Activated CD8-positive, alpha-beta T cell treated with anti-CD3 and anti-CD28 coated beads for 36 hours (primary cell): ENCODE measurements around the gene ZNF76. TPM values are rescaled to one million over a fixed set of nuclear protein-coding genes. Genes with fewer than 3 reads are reported as not detected.

Source experiments
- ATAC-seq: fragments of 200-7000 bp; cut with Tn5 transposase; one replicate; pipeline ENCODE4 v1.10.0; 2021; ENCODE audit warnings: mild to moderate bottlenecking, moderate library complexity
- CTCF ChIA-PET: fragments of 350-600 bp; sonication (Branson Sonifier 250); formaldehyde crosslinking; loops from one replicate; lab custom pipeline; 2021; ENCODE audit warnings: antibody characterized with exemption; lab: Charles Lee
- POLR2A ChIA-PET: fragments of 350-600 bp; sonication (Branson Sonifier 250); formaldehyde crosslinking; loops from one replicate; lab custom pipeline; 2021; ENCODE audit warnings: antibody characterized with exemption; lab: Charles Lee
- DNase-seq: peaks from one replicate; pipeline ENCODE4 v3.0.0-alpha.2; 2020
- H3K27ac Mint-ChIP-seq: one replicate; pipeline ENCODE4 v1.8.0; 2021; ENCODE audit warnings: mild to moderate bottlenecking, mixed read lengths
- H3K27me3 Mint-ChIP-seq: one replicate; pipeline ENCODE4 v1.8.0; 2021; ENCODE audit warnings: mixed read lengths
- H3K36me3 Mint-ChIP-seq: one replicate; pipeline ENCODE4 v1.8.0; 2021; ENCODE audit warnings: low read depth, mixed read lengths
- H3K4me1 Mint-ChIP-seq: one replicate; pipeline ENCODE4 v1.8.0; 2021; ENCODE audit warnings: low read depth, mixed read lengths
- H3K4me3 Mint-ChIP-seq: one replicate; pipeline ENCODE4 v1.8.0; 2021; ENCODE audit warnings: mild to moderate bottlenecking, moderate library complexity, mixed read lengths
- H3K9me3 Mint-ChIP-seq: one replicate; pipeline ENCODE4 v1.8.0; 2021; ENCODE audit warnings: mixed read lengths
- intact Hi-C: fragments of 100-400 bp; cut with micrococcal nuclease; formaldehyde crosslinking; loops from one replicate; pipeline ENCODE4 v1.10.0; 2022
- total RNA-seq, 2 experiments: library from RNA; stranded (reverse); gene quantifications; one replicate each; pipeline ENCODE4 v1.2.3, GENCODE V29; 2021
- TF ChIP-seq, protein P1 (sequence below): fragments of 200-600 bp; IDR thresholded peaks from one replicate; pipeline ENCODE4 v1.8.0; 2022; ENCODE audit warnings: antibody characterized with exemption, mild to moderate bottlenecking

Gene ZNF76
- total RNA-seq, 2 experiments from 2014 or later, result 34.4 to 35.2 TPM

DNA sequence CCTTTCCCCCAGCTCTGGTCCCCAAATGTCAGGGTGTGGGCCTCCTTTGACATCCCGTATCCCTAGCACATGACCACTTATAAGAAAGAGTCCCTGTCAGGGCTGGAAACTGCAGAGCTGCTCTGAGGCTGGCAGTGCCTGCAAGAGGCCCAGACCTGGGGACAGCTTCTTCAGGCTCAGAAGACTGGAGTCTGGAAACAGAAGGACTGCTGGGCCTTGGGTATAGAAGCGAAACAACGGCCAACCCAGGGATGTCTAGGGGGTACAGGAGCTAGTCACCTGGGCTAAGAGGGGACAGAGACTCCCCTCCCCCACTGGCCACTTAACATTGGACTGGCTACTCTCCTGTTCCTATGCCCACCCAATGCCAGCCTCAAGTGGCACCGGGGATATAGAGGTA, 41.1 kb upstream of the ZNF76 start:
- no peaks in the 10 kb centered on the region for H3K9me3 Mint-ChIP-seq
- ChIA-PET POLR2A (no interaction called here), CTCF (interaction anchor here (1.2 to 3.1 kb wide), 3 partner anchors 21 to 234 kb away, joined by 3 to 15 read pairs (median 3); no protein-coding TSS in a partner anchor)
- DNase-seq, result no peak
- intact Hi-C loops, result no loop called here
- peaks cover 32% of the 10 kb centered on the region for H3K27me3 Mint-ChIP-seq
- no peaks in the 10 kb centered on the region for H3K4me1 Mint-ChIP-seq
- no peaks in the 10 kb centered on the region for H3K36me3 Mint-ChIP-seq
- TF ChIP-seq, protein P1, sequence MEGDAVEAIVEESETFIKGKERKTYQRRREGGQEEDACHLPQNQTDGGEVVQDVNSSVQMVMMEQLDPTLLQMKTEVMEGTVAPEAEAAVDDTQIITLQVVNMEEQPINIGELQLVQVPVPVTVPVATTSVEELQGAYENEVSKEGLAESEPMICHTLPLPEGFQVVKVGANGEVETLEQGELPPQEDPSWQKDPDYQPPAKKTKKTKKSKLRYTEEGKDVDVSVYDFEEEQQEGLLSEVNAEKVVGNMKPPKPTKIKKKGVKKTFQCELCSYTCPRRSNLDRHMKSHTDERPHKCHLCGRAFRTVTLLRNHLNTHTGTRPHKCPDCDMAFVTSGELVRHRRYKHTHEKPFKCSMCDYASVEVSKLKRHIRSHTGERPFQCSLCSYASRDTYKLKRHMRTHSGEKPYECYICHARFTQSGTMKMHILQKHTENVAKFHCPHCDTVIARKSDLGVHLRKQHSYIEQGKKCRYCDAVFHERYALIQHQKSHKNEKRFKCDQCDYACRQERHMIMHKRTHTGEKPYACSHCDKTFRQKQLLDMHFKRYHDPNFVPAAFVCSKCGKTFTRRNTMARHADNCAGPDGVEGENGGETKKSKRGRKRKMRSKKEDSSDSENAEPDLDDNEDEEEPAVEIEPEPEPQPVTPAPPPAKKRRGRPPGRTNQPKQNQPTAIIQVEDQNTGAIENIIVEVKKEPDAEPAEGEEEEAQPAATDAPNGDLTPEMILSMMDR, result no peak
- ATAC-seq, result no peak
- no peak overlapping the region for H3K4me3 Mint-ChIP-seq
- no peak overlapping the region for H3K27ac Mint-ChIP-seq

DNA sequence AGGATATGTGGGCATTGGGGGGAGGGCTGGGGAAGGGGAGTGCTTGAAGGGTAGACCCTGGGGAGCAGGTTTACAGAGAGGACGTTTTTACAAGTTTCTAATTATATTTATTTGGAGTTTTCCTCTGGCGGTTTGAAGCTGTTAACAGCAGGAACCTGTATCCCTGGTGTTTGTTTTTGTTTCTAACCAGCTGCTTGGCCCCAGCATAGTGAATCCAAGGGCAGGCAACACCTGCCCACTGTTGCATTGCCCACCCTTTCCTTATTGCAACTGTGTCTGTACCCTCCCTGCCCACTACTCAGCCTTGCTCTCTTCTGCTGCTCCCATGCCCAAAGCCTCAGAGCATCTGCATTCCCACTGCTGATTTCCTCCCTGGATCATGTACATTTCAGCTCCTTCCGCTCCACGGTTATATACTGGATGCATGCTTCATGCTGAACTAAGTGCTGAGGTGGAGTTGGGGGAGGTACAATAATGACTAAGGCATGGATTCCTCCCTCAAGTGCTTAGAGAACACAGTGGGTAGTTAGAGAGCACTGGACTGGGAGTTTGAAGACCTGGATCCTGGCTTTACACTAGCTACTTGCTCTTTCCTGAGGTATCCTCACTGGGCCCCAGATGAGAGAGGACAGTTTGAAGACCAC, 39.7 kb upstream of the ZNF76 start:
- Mint-ChIP-seq H3K36me3 (no peaks in the 10 kb centered on the region), H3K27me3 (peaks cover 33% of the 10 kb centered on the region), H3K9me3 (no peaks in the 10 kb centered on the region), H3K27ac (no peak overlapping the region), H3K4me3 (no peak overlapping the region), H3K4me1 (no peaks in the 10 kb centered on the region)
- DNase-seq (no peak), ATAC-seq (no peak)
- TF ChIP-seq, protein P1, result no peak
- POLR2A ChIA-PET, result no interaction called here
- intact Hi-C loops, result no loop called here
- CTCF ChIA-PET, result interaction anchor here (1.2 to 3.1 kb wide), 4 partner anchors 20 to 235 kb away, joined by 3 to 15 read pairs (median 6); no protein-coding TSS in a partner anchor

- Mint-ChIP-seq H3K27ac (no peak overlapping the region), H3K9me3 (no peaks in the 10 kb centered on the region), H3K4me1 (no peaks in the 10 kb centered on the region), H3K27me3 (peaks cover 25% of the 10 kb centered on the region), H3K4me3 (no peak overlapping the region), H3K36me3 (no peaks in the 10 kb centered on the region)
- ATAC-seq (no peak), DNase-seq (no peak)
- ChIA-PET CTCF (interaction anchor here (2.6 to 3.1 kb wide), 2 partner anchors 20 to 81 kb away, joined by 10 to 15 read pairs; no protein-coding TSS in a partner anchor), POLR2A (no interaction called here)
- intact Hi-C loops, result no loop called here
- TF ChIP-seq, protein P1, result no peak
Measured at GRCh38 chr6:35220711-35221110, 38.8 kb upstream of the ZNF76 start.

- H3K4me3 Mint-ChIP-seq, result no peak overlapping the region
- H3K4me1 Mint-ChIP-seq, result no peaks in the 10 kb centered on the region
- no peaks in the 10 kb centered on the region for H3K36me3 Mint-ChIP-seq
- TF ChIP-seq, protein P1, result no peak
- DNase-seq, result no peak
- peaks cover 5% of the 10 kb centered on the region for H3K27me3 Mint-ChIP-seq
- no peak for ATAC-seq
- ChIA-PET POLR2A (no interaction called here), CTCF (interaction anchor here (1.0 kb wide), 1 partner anchor 17 kb away, joined by 5 read pairs; no protein-coding TSS in a partner anchor)
- no peaks in the 10 kb centered on the region for H3K9me3 Mint-ChIP-seq
- intact Hi-C loops, result no loop called here
- H3K27ac Mint-ChIP-seq, result no peak overlapping the region
Measured at GRCh38 chr6:35223396-35223795, 36.1 kb upstream of the ZNF76 start.

DNA sequence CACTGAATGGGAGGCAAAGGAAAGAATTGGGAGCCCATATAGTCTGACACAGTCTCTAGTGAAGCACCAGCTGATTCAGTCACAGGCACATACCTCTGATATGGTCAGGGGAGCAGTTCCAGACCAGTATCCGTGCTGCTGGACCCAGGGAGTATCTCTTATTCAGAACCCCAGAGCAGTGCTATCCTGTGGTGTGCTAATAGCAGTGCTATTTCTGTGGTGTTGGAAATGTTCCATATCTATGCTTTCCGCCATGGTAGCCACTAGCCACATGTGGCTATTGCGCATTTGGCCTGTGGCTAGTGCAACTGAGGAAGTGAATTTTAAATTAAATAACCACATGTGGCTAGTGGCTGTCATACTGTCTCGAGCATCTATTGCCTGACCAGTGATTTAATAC, 34.8 kb upstream of the ZNF76 start:
- POLR2A ChIA-PET, result no interaction called here
- Mint-ChIP-seq H3K27ac (no peak overlapping the region), H3K4me1 (no peaks in the 10 kb centered on the region), H3K27me3 (peaks cover 3% of the 10 kb centered on the region), H3K36me3 (no peaks in the 10 kb centered on the region), H3K9me3 (no peaks in the 10 kb centered on the region), H3K4me3 (no peak overlapping the region)
- CTCF ChIA-PET, result interaction anchor here (0.9 to 9.8 kb wide), 4 partner anchors 17 to 85 kb away, joined by 3 to 74 read pairs (median 4); no protein-coding TSS in a partner anchor
- ATAC-seq (no peak), DNase-seq (no peak)
- TF ChIP-seq, protein P1, result no peak
- intact Hi-C loops, result no loop called here
